SK-N-SH (cell line): ENCODE data around the gene SEC16A. TPM values are rescaled to one million over a fixed set of nuclear protein-coding genes. Genes with fewer than 3 reads are reported as not detected.

ENCODE experiments used
- CTCF ChIA-PET: fragments of 300-600, 350-600 bp; formaldehyde crosslinking; extraction: SDS; loops from one replicate; lab custom pipeline; 2021; lab: Yijun Ruan, JAX
- POLR2A ChIA-PET: fragments of 350-600 bp; sonication (Branson Sonifier 250); formaldehyde crosslinking; extraction: SDS; loops from one replicate; lab custom pipeline; 2020; ENCODE audit warnings: antibody characterized with exemption, inconsistent platforms; lab: Yijun Ruan, JAX
- DNase-seq: peaks from one replicate; pipeline ENCODE4 v3.0.0; 2012
- H2AFZ ChIP-seq: fragments of 200-600 bp; sonication (generic); 2 replicates; pipeline ENCODE4 v1.8.1; 2016; ENCODE audit warnings: antibody characterized with exemption, mild to moderate bottlenecking, low read depth
- H3F3A ChIP-seq: fragments of 200-600 bp; sonication (generic); replicated peaks from 2 replicates; pipeline ENCODE3; 2016; ENCODE audit warnings: antibody characterized with exemption, mild to moderate bottlenecking; ENCODE audit not compliant: insufficient read depth
- H3K27ac ChIP-seq, 2 experiments: fragments of 200-500 bp in 1 of 2; fragments of 200-600 bp in 1 of 2; sonication (Bioruptor generic) in 1 of 2; sonication (generic), shearing (Covaris generic) in 1 of 2; 2 replicates each; pipeline versions ENCODE4 v1.5.1 to v1.6.1; 2014 to 2016; ENCODE audit warnings: low read depth in 2 of 2, inconsistent platforms in 1 of 2, low read length in 1 of 2, mild to moderate bottlenecking in 1 of 2, mixed read lengths in 1 of 2
- H3K27me3 ChIP-seq: fragments of 200-600 bp; sonication (generic), shearing (Covaris generic); 2 replicates; pipeline ENCODE4 v1.6.1; 2016; ENCODE audit warnings: mixed run types; ENCODE audit not compliant: insufficient read depth
- H3K36me3 ChIP-seq, 2 experiments: fragments of 200-500 bp in 1 of 2; fragments of 200-600 bp in 1 of 2; sonication (Bioruptor generic) in 1 of 2; sonication (generic) in 1 of 2; replicated peaks in 1 of 2; 2 replicates each; pipeline versions ENCODE3 to v1.5.1; 2014 to 2016; ENCODE audit warnings: low read length in 1 of 2, mild to moderate bottlenecking in 1 of 2; ENCODE audit not compliant: insufficient read depth in 2 of 2, control insufficient read depth in 1 of 2
- H3K4me1 ChIP-seq, 2 experiments: fragments of 200-500 bp in 1 of 2; fragments of 200-600 bp in 1 of 2; sonication (Bioruptor generic) in 1 of 2; sonication (generic), shearing (Covaris generic) in 1 of 2; 2 replicates each; pipeline versions ENCODE4 v1.5.1 to v1.6.1; 2014 to 2016; ENCODE audit warnings: low read depth in 1 of 2, low read length in 1 of 2, mixed run types in 1 of 2; ENCODE audit not compliant: insufficient read depth in 2 of 2, control insufficient read depth in 1 of 2
- H3K4me2 ChIP-seq: fragments of 200-600 bp; sonication (generic), shearing (Covaris generic); 2 replicates; pipeline ENCODE4 v1.6.1; 2017; ENCODE audit warnings: mixed run types
- H3K4me3 ChIP-seq, 2 experiments: fragments of 200-500 bp in 1 of 2; fragments of 200-600 bp in 1 of 2; sonication (Bioruptor generic) in 1 of 2; sonication (generic), shearing (Covaris generic) in 1 of 2; 2 replicates each; pipeline versions ENCODE4 v1.5.1 to v1.8.1; 2014 to 2016; ENCODE audit warnings: low read depth in 2 of 2, inconsistent platforms in 1 of 2, low read length in 1 of 2, mild to moderate bottlenecking in 1 of 2, mixed read lengths in 1 of 2, moderate library complexity in 1 of 2
- H3K79me2 ChIP-seq: fragments of 200-600 bp; sonication (generic); 2 replicates; pipeline ENCODE4 v1.8.1; 2017; ENCODE audit warnings: mild to moderate bottlenecking; ENCODE audit not compliant: insufficient read depth
- H3K9ac ChIP-seq: fragments of 200-600 bp; sonication (generic); 2 replicates; pipeline ENCODE4 v1.6.1; 2017; ENCODE audit warnings: mixed run types
- H3K9me2 ChIP-seq: fragments of 200-600 bp; sonication (generic); 2 replicates; pipeline ENCODE4 v1.6.1; 2017; ENCODE audit warnings: mixed run types
- H3K9me3 ChIP-seq: fragments of 200-600 bp; sonication (generic); 2 replicates; pipeline ENCODE4 v1.6.1; 2017; ENCODE audit warnings: mixed run types, mild to moderate bottlenecking, moderate library complexity
- H4K20me1 ChIP-seq: fragments of 200-600 bp; sonication (generic); 2 replicates; pipeline ENCODE4 v1.6.1; 2017; ENCODE audit warnings: mild to moderate bottlenecking, mixed run types; ENCODE audit not compliant: insufficient read depth
- ELF1 ChIP-seq: IDR thresholded peaks from 2 replicates; pipeline ENCODE4 v1.4.0; 2012
- EP300 ChIP-seq, 2 experiments: IDR thresholded peaks; 2 replicates each; pipeline versions ENCODE4 v1.4.0 to v1.6.1; 2012; ENCODE audit warnings: borderline replicate concordance in 1 of 2, low read depth in 1 of 2, low read length in 1 of 2
- FOXM1 ChIP-seq: IDR thresholded peaks from 2 replicates; pipeline ENCODE4 v1.4.0; 2012; ENCODE audit warnings: low read depth, mild to moderate bottlenecking
- NRF1 ChIP-seq: IDR thresholded peaks from 2 replicates; pipeline ENCODE4 v1.6.1; 2012; ENCODE audit warnings: low read depth, mild to moderate bottlenecking, low read length
- RAD21 ChIP-seq: IDR thresholded peaks from 2 replicates; pipeline ENCODE4 v1.6.1; 2012; ENCODE audit warnings: mild to moderate bottlenecking, low read length
- RCOR1 ChIP-seq: fragments of 150-350 bp; IDR thresholded peaks from 2 replicates; pipeline ENCODE4 v1.6.1; 2017; ENCODE audit warnings: antibody characterized with exemption, low read length
- RXRA ChIP-seq: IDR thresholded peaks from 2 replicates; pipeline ENCODE4 v1.4.0; 2012; ENCODE audit warnings: low read depth, mild to moderate bottlenecking, borderline replicate concordance
- SMC3 ChIP-seq: IDR thresholded peaks from 2 replicates; pipeline ENCODE4 v1.6.1; 2012; ENCODE audit warnings: low read depth, low read length, improper control_type of control experiment
- TAF1 ChIP-seq: IDR thresholded peaks from 2 replicates; pipeline ENCODE4 v1.6.1; 2012; ENCODE audit warnings: low read depth, mild to moderate bottlenecking, low read length, moderate library complexity, borderline replicate concordance
- TEAD4 ChIP-seq: IDR thresholded peaks from 2 replicates; pipeline ENCODE4 v1.4.0; 2012; ENCODE audit warnings: mild to moderate bottlenecking, borderline replicate concordance; ENCODE audit not compliant: insufficient read depth
- WGBS: methylation state at CpG from one replicate; pipeline ENCODE4 v1.1.6; 2017; ENCODE audit warnings: low lambda C conversion rate; 5-methylcytosine and 5-hydroxymethylcytosine counted together
- polyA plus RNA-seq, 3 experiments: library from polyadenylated mRNA; depleted of rRNA; stranded (reverse); fragments of >200 nt; gene quantifications; 2 replicates each; pipeline ENCODE4 v1.2.3, GENCODE V29; 2012
- TF ChIP-seq, protein P1 (sequence below): IDR thresholded peaks from 2 replicates; pipeline ENCODE4; 2012
- TF ChIP-seq, protein P2 (sequence below): fragments of 150-350 bp; IDR thresholded peaks from 2 replicates; pipeline ENCODE4 v1.6.1; 2016; ENCODE audit warnings: mild to moderate bottlenecking, low read depth, low read length
- TF ChIP-seq, protein P3 (sequence below): IDR thresholded peaks from 2 replicates; pipeline ENCODE4 v1.4.0; 2012; ENCODE audit warnings: low read depth, borderline replicate concordance

Gene SEC16A
- polyA plus RNA-seq, 1 of the 3 experiments (the other 2 are of a cell fraction) = 25.9 TPM

DNA sequence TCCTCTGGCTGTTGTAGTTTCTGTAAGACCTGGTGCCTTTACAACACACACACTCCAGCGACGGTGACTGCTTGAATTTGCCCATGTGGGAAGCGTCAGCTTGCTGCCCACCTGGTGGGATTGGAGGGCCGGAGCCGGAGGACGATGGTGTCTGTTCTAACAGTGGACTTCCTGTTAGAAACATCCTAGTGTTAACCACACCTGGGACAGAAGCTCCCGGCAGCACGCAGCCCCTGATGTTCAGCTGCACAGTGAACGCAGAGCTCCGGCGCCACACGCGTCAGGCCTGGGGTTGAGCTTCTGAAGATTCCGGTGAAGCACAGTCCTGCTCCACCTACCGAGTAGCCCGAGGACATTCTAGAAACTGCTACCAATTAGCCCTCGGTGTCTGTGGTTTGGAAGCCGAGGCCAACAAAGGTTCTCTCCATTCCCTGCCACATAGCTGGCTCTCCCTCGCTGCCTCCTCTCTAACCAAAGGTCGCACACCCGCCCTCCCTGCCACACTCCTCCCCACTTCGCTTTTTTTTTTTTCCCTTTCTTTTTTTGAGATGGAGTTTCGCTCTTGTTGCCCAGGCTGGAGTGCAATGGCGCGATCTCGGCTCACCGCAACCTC is 58.0 kb downstream of the SEC16A start:
- ChIA-PET POLR2A (interaction anchor here (0.7 to 1.5 kb wide), 2 partner anchors 10 to 11 kb away, joined by 3 to 5 read pairs; no protein-coding TSS in a partner anchor), CTCF (interaction anchor here (0.9 to 1.5 kb wide), 4 partner anchors 14 to 112 kb away, joined by 3 to 4 read pairs (median 4); no protein-coding TSS in a partner anchor)
- no peaks in the 10 kb centered on the region for H3K4me1 ChIP-seq
- H3K79me2 ChIP-seq = no peaks in the 10 kb centered on the region
- no peaks in the 10 kb centered on the region for H3K9me2 ChIP-seq
- H2AFZ ChIP-seq = no peak overlapping the region
- H4K20me1 ChIP-seq = no peaks in the 10 kb centered on the region
- no peak for TF ChIP-seq RCOR1
- no peak for TF ChIP-seq RAD21
- no peak for TF ChIP-seq TAF1
- H3K9me3 ChIP-seq = no peaks in the 10 kb centered on the region
- H3K4me3 ChIP-seq = no peak overlapping the region
- no peak for DNase-seq
- 91% methylated on average over 22 of the region's 27 CpGs for WGBS
- no peak overlapping the region for H3K9ac ChIP-seq
- H3K4me2 ChIP-seq = no peak overlapping the region
- H3K27me3 ChIP-seq = no peaks in the 10 kb centered on the region
- H3F3A ChIP-seq = peaks cover 20% of the 10 kb centered on the region
- H3K27ac ChIP-seq = no peak overlapping the region
- peaks cover 16 to 47% of the 10 kb centered on the region in 2 experiments for H3K36me3 ChIP-seq

DNA sequence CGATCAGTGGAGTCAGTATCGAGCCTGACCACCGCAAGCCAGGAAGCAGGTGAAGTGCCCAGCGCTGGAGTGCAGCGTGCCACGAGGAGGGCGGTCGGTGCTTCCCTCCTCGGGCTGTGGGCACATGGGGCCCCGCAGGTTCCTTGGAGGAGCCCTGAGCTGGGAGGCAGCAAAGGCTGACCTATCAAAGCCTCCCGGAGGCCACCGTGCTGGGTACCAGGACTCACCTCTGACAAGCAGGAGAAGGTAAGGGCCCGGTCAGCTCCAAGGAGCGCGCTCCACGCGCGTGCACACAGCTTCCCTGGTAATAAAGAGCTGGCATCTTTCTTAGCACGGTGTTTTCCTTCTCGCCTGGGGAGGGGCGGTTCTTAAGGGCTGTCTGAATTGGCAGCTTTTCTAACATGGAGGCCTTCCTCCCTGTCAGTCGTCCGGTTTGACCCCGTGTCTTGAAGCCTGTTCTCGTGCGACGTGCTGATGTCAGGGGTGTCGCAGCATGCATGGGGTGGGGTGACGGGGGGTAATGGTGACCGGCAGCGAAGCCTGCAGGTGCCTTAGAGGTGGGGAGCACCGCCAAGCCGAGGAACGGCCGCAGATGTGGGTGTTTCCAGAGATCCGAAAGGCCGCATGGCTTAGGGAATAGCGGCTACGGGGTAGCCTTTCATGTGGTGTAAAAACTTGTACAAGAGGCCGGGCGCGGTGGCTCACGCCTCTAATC is 59.3 kb downstream of the SEC16A start:
- no peaks in the 10 kb centered on the region for H3K27me3 ChIP-seq
- no peaks in the 10 kb centered on the region for H3K4me1 ChIP-seq

More for the DNA sequence above, 59.3 kb downstream of the SEC16A start:
- WGBS = 98% methylated on average over 33 of the region's 43 CpGs
- no peaks in the 10 kb centered on the region for H3K9me3 ChIP-seq
- H2AFZ ChIP-seq = no peak overlapping the region
- H3K79me2 ChIP-seq = no peaks in the 10 kb centered on the region
- peaks cover 21 to 42% of the 10 kb centered on the region in 2 experiments for H3K36me3 ChIP-seq
- TF ChIP-seq EP300 (IDR thresholded peaks at IDR 0.05; ENCODE audit: borderline replicate concordance in 1 of 2, low read depth in 1 of 2, low read length in 1 of 2) (no peak), SMC3 (no peak), FOXM1 (no peak), NRF1 (no peak), TEAD4 (no peak), RXRA (no peak), ELF1 (no peak)
- TF ChIP-seq, protein P1, sequence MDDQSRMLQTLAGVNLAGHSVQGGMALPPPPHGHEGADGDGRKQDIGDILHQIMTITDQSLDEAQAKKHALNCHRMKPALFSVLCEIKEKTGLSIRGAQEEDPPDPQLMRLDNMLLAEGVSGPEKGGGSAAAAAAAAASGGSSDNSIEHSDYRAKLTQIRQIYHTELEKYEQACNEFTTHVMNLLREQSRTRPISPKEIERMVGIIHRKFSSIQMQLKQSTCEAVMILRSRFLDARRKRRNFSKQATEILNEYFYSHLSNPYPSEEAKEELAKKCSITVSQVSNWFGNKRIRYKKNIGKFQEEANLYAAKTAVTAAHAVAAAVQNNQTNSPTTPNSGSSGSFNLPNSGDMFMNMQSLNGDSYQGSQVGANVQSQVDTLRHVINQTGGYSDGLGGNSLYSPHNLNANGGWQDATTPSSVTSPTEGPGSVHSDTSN = no peak
- TF ChIP-seq, protein P2, sequence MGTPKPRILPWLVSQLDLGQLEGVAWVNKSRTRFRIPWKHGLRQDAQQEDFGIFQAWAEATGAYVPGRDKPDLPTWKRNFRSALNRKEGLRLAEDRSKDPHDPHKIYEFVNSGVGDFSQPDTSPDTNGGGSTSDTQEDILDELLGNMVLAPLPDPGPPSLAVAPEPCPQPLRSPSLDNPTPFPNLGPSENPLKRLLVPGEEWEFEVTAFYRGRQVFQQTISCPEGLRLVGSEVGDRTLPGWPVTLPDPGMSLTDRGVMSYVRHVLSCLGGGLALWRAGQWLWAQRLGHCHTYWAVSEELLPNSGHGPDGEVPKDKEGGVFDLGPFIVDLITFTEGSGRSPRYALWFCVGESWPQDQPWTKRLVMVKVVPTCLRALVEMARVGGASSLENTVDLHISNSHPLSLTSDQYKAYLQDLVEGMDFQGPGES = no peak
- TF ChIP-seq, protein P3, sequence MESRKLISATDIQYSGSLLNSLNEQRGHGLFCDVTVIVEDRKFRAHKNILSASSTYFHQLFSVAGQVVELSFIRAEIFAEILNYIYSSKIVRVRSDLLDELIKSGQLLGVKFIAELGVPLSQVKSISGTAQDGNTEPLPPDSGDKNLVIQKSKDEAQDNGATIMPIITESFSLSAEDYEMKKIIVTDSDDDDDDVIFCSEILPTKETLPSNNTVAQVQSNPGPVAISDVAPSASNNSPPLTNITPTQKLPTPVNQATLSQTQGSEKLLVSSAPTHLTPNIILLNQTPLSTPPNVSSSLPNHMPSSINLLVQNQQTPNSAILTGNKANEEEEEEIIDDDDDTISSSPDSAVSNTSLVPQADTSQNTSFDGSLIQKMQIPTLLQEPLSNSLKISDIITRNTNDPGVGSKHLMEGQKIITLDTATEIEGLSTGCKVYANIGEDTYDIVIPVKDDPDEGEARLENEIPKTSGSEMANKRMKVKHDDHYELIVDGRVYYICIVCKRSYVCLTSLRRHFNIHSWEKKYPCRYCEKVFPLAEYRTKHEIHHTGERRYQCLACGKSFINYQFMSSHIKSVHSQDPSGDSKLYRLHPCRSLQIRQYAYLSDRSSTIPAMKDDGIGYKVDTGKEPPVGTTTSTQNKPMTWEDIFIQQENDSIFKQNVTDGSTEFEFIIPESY = no peak
- no peaks in the 10 kb centered on the region for H4K20me1 ChIP-seq
- no peak for DNase-seq
- H3K9me2 ChIP-seq = no peaks in the 10 kb centered on the region
- H3K4me3 ChIP-seq = no peak overlapping the region
- no peak overlapping the region for H3K4me2 ChIP-seq
- ChIA-PET CTCF (interaction anchor here (0.8 to 1.5 kb wide), 4 partner anchors 14 to 111 kb away, joined by 3 to 4 read pairs (median 4); no protein-coding TSS in a partner anchor), POLR2A (no interaction called here)
- peaks cover 16% of the 10 kb centered on the region for H3F3A ChIP-seq
- no peak overlapping the region for H3K9ac ChIP-seq
- no peak overlapping the region for H3K27ac ChIP-seq
